Liver (tissue), 9 donors: ENCODE data around the gene DCDC1. TPM values are rescaled to one million over a fixed set of nuclear protein-coding genes. Genes with fewer than 3 reads are reported as not detected.

Experiments
- DNase-seq: peaks from one replicate; pipeline ENCODE4 v3.0.0-alpha.2; 2017; ENCODE audit warnings: low spot score
- H3K27ac ChIP-seq, 2 donors: one replicate each; pipeline ENCODE4 v1.7.0; 2013; ENCODE audit warnings: inconsistent platforms in 2 of 2, low read length in 2 of 2, control low read depth in 1 of 2, low read depth in 1 of 2, mild to moderate bottlenecking in 1 of 2
- H3K27me3 ChIP-seq, 4 donors: one replicate each; pipeline versions ENCODE4 v1.6.1 to v1.7.0; 2013; ENCODE audit warnings: low read length in 3 of 4, inconsistent platforms in 1 of 4, mild to moderate bottlenecking in 1 of 4, moderate library complexity in 1 of 4; ENCODE audit not compliant: control insufficient read depth in 4 of 4, insufficient read depth in 4 of 4
- H3K36me3 ChIP-seq, 4 donors: one replicate each; pipeline versions ENCODE4 v1.6.1 to v1.7.0; 2013; ENCODE audit warnings: low read length in 3 of 4, mild to moderate bottlenecking in 3 of 4, low read depth in 1 of 4, moderate library complexity in 1 of 4; ENCODE audit not compliant: control insufficient read depth in 4 of 4, insufficient read depth in 3 of 4
- H3K4me1 ChIP-seq, 4 donors: one replicate each; pipeline versions ENCODE4 v1.6.1 to v1.7.0; 2013; ENCODE audit warnings: low read length in 3 of 4, mild to moderate bottlenecking in 3 of 4, moderate library complexity in 1 of 4; ENCODE audit not compliant: control insufficient read depth in 4 of 4, insufficient read depth in 4 of 4
- H3K4me3 ChIP-seq, 3 donors: one replicate each; pipeline versions ENCODE4 v1.6.1 to v1.7.0; 2013; ENCODE audit warnings: low read length in 3 of 3, control low read depth in 1 of 3, low read depth in 1 of 3, mild to moderate bottlenecking in 1 of 3
- H3K9ac ChIP-seq, 2 donors: one replicate each; pipeline ENCODE4 v1.7.0; 2013; ENCODE audit warnings: low read length in 2 of 2, mild to moderate bottlenecking in 2 of 2, moderate library complexity in 2 of 2, control low read depth in 1 of 2, low read depth in 1 of 2
- H3K9me3 ChIP-seq, 4 donors: one replicate each; pipeline versions ENCODE4 v1.6.1 to v1.7.0; 2013; ENCODE audit warnings: low read length in 3 of 4; ENCODE audit not compliant: control insufficient read depth in 4 of 4
- EGR1 ChIP-seq, 2 donors: IDR thresholded peaks; 2 replicates each; pipeline ENCODE4 v1.6.1; 2016 to 2018; ENCODE audit warnings: antibody characterized with exemption in 2 of 2, low read depth in 2 of 2
- FOXA1 ChIP-seq: IDR thresholded peaks from 2 replicates; pipeline ENCODE4 v1.6.1; 2016; ENCODE audit warnings: antibody characterized with exemption
- FOXA2 ChIP-seq: IDR thresholded peaks from 2 replicates; pipeline ENCODE4 v1.6.1; 2016; ENCODE audit warnings: antibody characterized with exemption
- GABPA ChIP-seq, 2 donors: IDR thresholded peaks in 1 of 2; conservative IDR thresholded peaks in 1 of 2; 2 replicates each; pipeline ENCODE4 v1.6.1; 2016; ENCODE audit warnings: antibody characterized with exemption in 2 of 2, mild to moderate bottlenecking in 1 of 2, moderate library complexity in 1 of 2
- HNF4A ChIP-seq, 2 donors: conservative IDR thresholded peaks; 2 replicates each; pipeline ENCODE4 v1.6.1; 2016; ENCODE audit warnings: antibody characterized with exemption in 2 of 2, mild to moderate bottlenecking in 2 of 2
- HNF4G ChIP-seq: IDR thresholded peaks from 2 replicates; pipeline ENCODE4 v1.6.1; 2016; ENCODE audit warnings: antibody characterized with exemption
- NR2F2 ChIP-seq: IDR thresholded peaks from 2 replicates; pipeline ENCODE4 v1.6.1; 2016; ENCODE audit warnings: antibody characterized with exemption
- RAD21 ChIP-seq, 2 donors: IDR thresholded peaks; 2 replicates each; pipeline ENCODE4 v1.6.1; 2016; ENCODE audit warnings: antibody characterized with exemption in 2 of 2, mild to moderate bottlenecking in 2 of 2
- SP1 ChIP-seq: IDR thresholded peaks from 2 replicates; pipeline ENCODE4 v1.6.1; 2018; ENCODE audit warnings: antibody characterized with exemption, mild to moderate bottlenecking
- TAF1 ChIP-seq: conservative IDR thresholded peaks from 2 replicates; pipeline ENCODE4 v1.6.1; 2016; ENCODE audit warnings: antibody characterized with exemption, mild to moderate bottlenecking
- YY1 ChIP-seq: IDR thresholded peaks from 2 replicates; pipeline ENCODE4 v1.6.1; 2016; ENCODE audit warnings: antibody characterized with exemption, mild to moderate bottlenecking
- WGBS: extraction: QIAGEN DNeasy Blood & Tissue Kit; methylation state at CpG from one replicate; pipeline ENCODE4 v1.1.7; 2013; 5-methylcytosine and 5-hydroxymethylcytosine counted together
- polyA plus RNA-seq, 2 donors: library from polyadenylated mRNA; stranded (reverse) in 1 of 2; unstranded in 1 of 2; fragments of 200-250 nt in 1 of 2; fragments of >200 nt in 1 of 2; fragmentation: Nextera tagmentation in 1 of 2; extraction: Ambion mirVana in 1 of 2; gene quantifications; one replicate each; pipeline versions ENCODE4 v1.2.1 to v1.2.3, GENCODE V29; 2013 to 2015
- total RNA-seq, 2 donors: library from RNA; depleted of rRNA; stranded (reverse); fragments of >200 nt; gene quantifications; one replicate each; pipeline ENCODE4 v1.2.3, GENCODE V29; 2014
- TF ChIP-seq, protein P1 (sequence below): IDR thresholded peaks from 2 replicates; pipeline ENCODE4 v1.6.1; 2016; ENCODE audit warnings: antibody characterized with exemption
- TF ChIP-seq, protein P2 (sequence below): fragments of 150-350 bp; IDR thresholded peaks from 2 replicates; pipeline ENCODE4 v1.5.1; 2017; ENCODE audit warnings: improper control_type of control experiment, low read depth, low read length; ENCODE audit not compliant: missing input control
- TF ChIP-seq, protein P3 (sequence below): IDR thresholded peaks from 2 replicates; pipeline ENCODE4 v1.6.1; 2016; ENCODE audit warnings: antibody characterized with exemption, mild to moderate bottlenecking
- TF ChIP-seq, protein P4 (sequence below): IDR thresholded peaks from 2 replicates; pipeline ENCODE4 v1.6.1; 2016; ENCODE audit warnings: antibody characterized with exemption
- TF ChIP-seq, protein P5 (sequence below): IDR thresholded peaks from 2 replicates; pipeline ENCODE4 v1.6.1; 2016; ENCODE audit warnings: antibody characterized with exemption
- donor health status: healthy.
- donor health status: healthy.
- donor health status: healthy.
- donor health status: healthy.
- donor health status: healthy.

Gene DCDC1
- total and polyA plus RNA-seq, 4 donors = 0.38 to 3.5 (median 2.0) TPM

DNA sequence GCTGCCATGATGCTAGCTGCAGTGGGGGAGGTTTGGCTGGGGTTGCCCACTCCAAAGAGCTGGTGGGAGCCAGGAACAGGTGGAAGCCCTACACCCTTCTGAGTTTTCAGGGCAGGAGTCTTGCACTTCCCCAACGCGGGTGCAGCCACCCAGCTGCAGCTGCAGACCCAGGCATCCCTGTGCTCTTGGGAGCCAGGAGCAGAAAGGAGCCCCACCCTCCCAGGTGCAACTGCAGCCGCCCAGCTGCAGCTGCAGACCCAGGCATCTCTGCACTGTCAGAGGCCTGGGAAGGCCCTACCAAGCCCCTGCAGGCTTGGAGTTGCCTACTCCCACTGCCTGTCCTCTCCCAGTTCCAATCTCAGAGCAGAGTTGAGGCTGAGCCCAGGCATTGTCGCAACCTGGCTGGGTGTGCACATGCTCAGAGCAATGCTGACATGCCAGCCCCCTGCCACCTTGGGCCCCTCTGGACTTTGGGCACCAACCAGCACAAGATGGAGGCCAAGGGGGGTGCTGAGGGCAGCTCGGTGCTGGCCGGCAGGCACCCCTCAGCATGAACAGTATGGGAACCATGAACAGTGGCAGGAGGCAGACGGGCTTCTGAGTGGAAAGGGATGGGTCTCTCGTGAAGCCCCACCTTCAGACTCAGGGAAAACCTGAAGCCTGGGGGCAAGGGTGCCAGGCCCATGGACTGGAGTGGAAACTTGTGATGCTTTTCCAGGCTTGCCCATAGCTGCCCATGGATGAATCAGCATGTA, 195.4 kb downstream of the DCDC1 start:
- H3K4me1 ChIP-seq = no peaks in the 10 kb centered on the region
- H3K9ac ChIP-seq = no peak overlapping the region
- WGBS = 86% methylated on average over 8 of the region's 8 CpGs
- no peaks in the 10 kb centered on the region for H3K27me3 ChIP-seq
- H3K27ac ChIP-seq = no peak overlapping the region
- H3K9me3 ChIP-seq = peaks cover 0 to 7% (median under 1%) of the 10 kb centered on the region in 4 donors
- TF ChIP-seq, protein P1, sequence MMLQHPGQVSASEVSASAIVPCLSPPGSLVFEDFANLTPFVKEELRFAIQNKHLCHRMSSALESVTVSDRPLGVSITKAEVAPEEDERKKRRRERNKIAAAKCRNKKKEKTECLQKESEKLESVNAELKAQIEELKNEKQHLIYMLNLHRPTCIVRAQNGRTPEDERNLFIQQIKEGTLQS = no peak
- TF ChIP-seq, protein P2, sequence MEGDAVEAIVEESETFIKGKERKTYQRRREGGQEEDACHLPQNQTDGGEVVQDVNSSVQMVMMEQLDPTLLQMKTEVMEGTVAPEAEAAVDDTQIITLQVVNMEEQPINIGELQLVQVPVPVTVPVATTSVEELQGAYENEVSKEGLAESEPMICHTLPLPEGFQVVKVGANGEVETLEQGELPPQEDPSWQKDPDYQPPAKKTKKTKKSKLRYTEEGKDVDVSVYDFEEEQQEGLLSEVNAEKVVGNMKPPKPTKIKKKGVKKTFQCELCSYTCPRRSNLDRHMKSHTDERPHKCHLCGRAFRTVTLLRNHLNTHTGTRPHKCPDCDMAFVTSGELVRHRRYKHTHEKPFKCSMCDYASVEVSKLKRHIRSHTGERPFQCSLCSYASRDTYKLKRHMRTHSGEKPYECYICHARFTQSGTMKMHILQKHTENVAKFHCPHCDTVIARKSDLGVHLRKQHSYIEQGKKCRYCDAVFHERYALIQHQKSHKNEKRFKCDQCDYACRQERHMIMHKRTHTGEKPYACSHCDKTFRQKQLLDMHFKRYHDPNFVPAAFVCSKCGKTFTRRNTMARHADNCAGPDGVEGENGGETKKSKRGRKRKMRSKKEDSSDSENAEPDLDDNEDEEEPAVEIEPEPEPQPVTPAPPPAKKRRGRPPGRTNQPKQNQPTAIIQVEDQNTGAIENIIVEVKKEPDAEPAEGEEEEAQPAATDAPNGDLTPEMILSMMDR = no peak
- TF ChIP-seq RAD21 (IDR thresholded peaks at IDR 0.05) (no peak), EGR1 (IDR thresholded peaks at IDR 0.05; ENCODE audit: low read depth in 2 of 2) (no peak), TAF1 (no peak), FOXA2 (no peak), SP1 (no peak), NR2F2 (no peak), FOXA1 (no peak), GABPA (IDR thresholded peaks at IDR 0.05 in 1 of 2, conservative IDR thresholded peaks at IDR 0.05 in 1 of 2) (no peak), YY1 (no peak), HNF4G (no peak), HNF4A (conservative IDR thresholded peaks at IDR 0.05) (no peak)
- TF ChIP-seq, protein P3, sequence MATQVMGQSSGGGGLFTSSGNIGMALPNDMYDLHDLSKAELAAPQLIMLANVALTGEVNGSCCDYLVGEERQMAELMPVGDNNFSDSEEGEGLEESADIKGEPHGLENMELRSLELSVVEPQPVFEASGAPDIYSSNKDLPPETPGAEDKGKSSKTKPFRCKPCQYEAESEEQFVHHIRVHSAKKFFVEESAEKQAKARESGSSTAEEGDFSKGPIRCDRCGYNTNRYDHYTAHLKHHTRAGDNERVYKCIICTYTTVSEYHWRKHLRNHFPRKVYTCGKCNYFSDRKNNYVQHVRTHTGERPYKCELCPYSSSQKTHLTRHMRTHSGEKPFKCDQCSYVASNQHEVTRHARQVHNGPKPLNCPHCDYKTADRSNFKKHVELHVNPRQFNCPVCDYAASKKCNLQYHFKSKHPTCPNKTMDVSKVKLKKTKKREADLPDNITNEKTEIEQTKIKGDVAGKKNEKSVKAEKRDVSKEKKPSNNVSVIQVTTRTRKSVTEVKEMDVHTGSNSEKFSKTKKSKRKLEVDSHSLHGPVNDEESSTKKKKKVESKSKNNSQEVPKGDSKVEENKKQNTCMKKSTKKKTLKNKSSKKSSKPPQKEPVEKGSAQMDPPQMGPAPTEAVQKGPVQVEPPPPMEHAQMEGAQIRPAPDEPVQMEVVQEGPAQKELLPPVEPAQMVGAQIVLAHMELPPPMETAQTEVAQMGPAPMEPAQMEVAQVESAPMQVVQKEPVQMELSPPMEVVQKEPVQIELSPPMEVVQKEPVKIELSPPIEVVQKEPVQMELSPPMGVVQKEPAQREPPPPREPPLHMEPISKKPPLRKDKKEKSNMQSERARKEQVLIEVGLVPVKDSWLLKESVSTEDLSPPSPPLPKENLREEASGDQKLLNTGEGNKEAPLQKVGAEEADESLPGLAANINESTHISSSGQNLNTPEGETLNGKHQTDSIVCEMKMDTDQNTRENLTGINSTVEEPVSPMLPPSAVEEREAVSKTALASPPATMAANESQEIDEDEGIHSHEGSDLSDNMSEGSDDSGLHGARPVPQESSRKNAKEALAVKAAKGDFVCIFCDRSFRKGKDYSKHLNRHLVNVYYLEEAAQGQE = no peak
- TF ChIP-seq, protein P4, sequence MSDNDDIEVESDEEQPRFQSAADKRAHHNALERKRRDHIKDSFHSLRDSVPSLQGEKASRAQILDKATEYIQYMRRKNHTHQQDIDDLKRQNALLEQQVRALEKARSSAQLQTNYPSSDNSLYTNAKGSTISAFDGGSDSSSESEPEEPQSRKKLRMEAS = no peak
- TF ChIP-seq, protein P5, sequence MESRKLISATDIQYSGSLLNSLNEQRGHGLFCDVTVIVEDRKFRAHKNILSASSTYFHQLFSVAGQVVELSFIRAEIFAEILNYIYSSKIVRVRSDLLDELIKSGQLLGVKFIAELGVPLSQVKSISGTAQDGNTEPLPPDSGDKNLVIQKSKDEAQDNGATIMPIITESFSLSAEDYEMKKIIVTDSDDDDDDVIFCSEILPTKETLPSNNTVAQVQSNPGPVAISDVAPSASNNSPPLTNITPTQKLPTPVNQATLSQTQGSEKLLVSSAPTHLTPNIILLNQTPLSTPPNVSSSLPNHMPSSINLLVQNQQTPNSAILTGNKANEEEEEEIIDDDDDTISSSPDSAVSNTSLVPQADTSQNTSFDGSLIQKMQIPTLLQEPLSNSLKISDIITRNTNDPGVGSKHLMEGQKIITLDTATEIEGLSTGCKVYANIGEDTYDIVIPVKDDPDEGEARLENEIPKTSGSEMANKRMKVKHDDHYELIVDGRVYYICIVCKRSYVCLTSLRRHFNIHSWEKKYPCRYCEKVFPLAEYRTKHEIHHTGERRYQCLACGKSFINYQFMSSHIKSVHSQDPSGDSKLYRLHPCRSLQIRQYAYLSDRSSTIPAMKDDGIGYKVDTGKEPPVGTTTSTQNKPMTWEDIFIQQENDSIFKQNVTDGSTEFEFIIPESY = no peak
- no peak overlapping the region for H3K4me3 ChIP-seq
- no peak for DNase-seq
- H3K36me3 ChIP-seq = no peaks in the 10 kb centered on the region
